OCI-LY7 (cell line): ENCODE data around the gene ADAT1.

Experiments
- CTCF ChIP-seq: fragments of 200-600 bp; sonication (generic); conservative IDR thresholded peaks from 2 replicates; pipeline ENCODE4 v1.5.1; 2014; ENCODE audit warnings: mild to moderate bottlenecking, antibody characterized with exemption, low read length, moderate library complexity, mixed read lengths
- EZH2phosphoT487 ChIP-seq: fragments of 200-600 bp; sonication (generic); IDR thresholded peaks from 2 replicates; pipeline ENCODE4 v1.6.1; 2018; ENCODE audit warnings: low read depth, borderline replicate concordance, mild to moderate bottlenecking, mixed run types, antibody characterized with exemption, low read length, moderate library complexity, mixed read lengths

GRCh38 chr16:75616521-75617010, 6.5 kb downstream of the ADAT1 start:
- no peak for TF ChIP-seq CTCF
- no peak for TF ChIP-seq EZH2phosphoT487
